Adrenal gland (tissue), 5 donors: Measurements from ENCODE around the gene ROPN1B.

Experiments
- CTCF ChIP-seq, 6 experiments: fragments of 450-650 bp in 4 of 6; fragments of 200-600 bp in 2 of 6; sonication (generic) in 1 of 6; IDR thresholded peaks; 1 replicate in 5 of 6; 2 replicates in 1 of 6; pipeline versions ENCODE4 v1.5.1 to v1.8.0; 2016 to 2021; ENCODE audit warnings: antibody characterized with exemption in 6 of 6, mild to moderate bottlenecking in 2 of 6, moderate library complexity in 1 of 6
- POLR2A ChIP-seq, 2 donors: fragments of 450-650 bp; IDR thresholded peaks; one replicate each; pipeline ENCODE4 v1.6.1; 2017; ENCODE audit warnings: antibody characterized with exemption in 2 of 2, mild to moderate bottlenecking in 2 of 2, moderate library complexity in 1 of 2
- donor health status: DM: no; HTN: no; CAD: no.

DNA sequence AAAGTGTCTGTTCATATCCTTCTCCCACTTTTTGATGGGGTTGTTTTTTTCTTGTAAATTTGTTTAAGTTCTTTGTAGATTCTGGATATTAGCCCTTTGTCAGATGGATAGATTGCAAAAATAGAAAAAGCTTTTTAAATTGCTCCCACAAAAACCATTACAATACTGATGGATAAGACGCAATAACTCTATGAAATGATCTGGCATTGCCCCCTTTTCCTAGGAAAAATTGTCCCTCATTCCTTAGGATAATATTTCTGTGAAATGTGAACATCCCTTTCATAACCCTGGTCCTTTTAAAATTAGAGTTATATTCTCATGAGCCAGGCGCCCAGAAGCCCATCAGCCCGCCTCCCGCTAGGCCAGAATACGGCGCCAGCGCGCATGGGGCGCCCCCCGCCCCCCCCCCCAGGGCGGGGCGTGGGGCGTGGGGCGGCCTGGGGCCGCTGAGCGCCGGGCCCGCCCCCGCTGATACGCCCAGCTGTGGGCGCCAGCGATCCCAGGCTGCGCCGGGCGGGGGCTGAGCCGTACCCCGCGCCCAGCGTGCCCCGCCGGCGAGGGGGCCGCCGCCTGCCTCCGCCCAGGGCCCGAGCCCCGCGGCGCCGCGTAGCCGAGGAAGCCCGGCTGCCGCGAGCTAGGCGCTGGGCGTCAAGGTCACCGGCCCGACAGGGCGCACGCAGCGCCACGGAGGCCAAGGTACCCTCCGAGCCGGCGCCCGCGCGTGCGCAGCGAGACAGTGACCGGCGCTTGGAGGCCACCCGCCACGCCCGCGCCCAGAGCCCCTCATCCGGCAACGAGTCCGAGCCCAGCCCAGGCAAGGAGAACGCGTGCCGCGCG, 11.1 kb upstream of the ROPN1B start:
- no peak for TF ChIP-seq POLR2A (IDR thresholded peaks at IDR 0.05)
- TF ChIP-seq CTCF (IDR thresholded peaks at IDR 0.05) = no peak
